GM19193 (cell line): ENCODE measurements around the gene STX16.

Experiments used
- POLR2A ChIP-seq: IDR thresholded peaks from 4 replicates; pipeline ENCODE4 v1.6.1; 2011; ENCODE audit not compliant: insufficient read depth, insufficient read length; ENCODE audit errors: extremely low read depth

Gene STX16

GRCh38 chr20:58708246-58708931 is 57.3 kb downstream of the STX16 start:
- TF ChIP-seq POLR2A: no peak

- TF ChIP-seq POLR2A: no peak
Measured at GRCh38 chr20:58709013-58709702, 58.1 kb downstream of the STX16 start.

- TF ChIP-seq POLR2A: no peak
Measured at GRCh38 chr20:58709703-58710039, 58.6 kb downstream of the STX16 start.

- TF ChIP-seq POLR2A: no peak
Measured at GRCh38 chr20:58710481-58711265, 59.6 kb downstream of the STX16 start.

- TF ChIP-seq POLR2A: no peak
Measured at GRCh38 chr20:58711266-58712051, 60.4 kb downstream of the STX16 start.

GRCh38 chr20:58712151-58712791 is 61.2 kb downstream of the STX16 start:
- no peak for TF ChIP-seq POLR2A

- TF ChIP-seq POLR2A: no peak
Measured at GRCh38 chr20:58712806-58713731, 62.0 kb downstream of the STX16 start.

- no peak for TF ChIP-seq POLR2A
Measured at GRCh38 chr20:58713801-58714339, 62.8 kb downstream of the STX16 start.

GRCh38 chr20:58714340-58714922 is 63.3 kb downstream of the STX16 start:
- no peak for TF ChIP-seq POLR2A

GRCh38 chr20:58714923-58715351 is 63.9 kb downstream of the STX16 start:
- TF ChIP-seq POLR2A: no peak

- TF ChIP-seq POLR2A: no peak
Measured at GRCh38 chr20:58715391-58715800, 64.3 kb downstream of the STX16 start.

- TF ChIP-seq POLR2A: no peak
Measured at GRCh38 chr20:58715801-58716475, 64.9 kb downstream of the STX16 start.

- TF ChIP-seq POLR2A: no peak
Measured at GRCh38 chr20:58716476-58717277, 65.6 kb downstream of the STX16 start.
